ENCODE measurements around the gene HYAL2. TPM values are rescaled to one million over a fixed set of nuclear protein-coding genes. Genes with fewer than 3 reads are reported as not detected.

Gene HYAL2
- total RNA-seq, 1 experiment from 2014 or later: 12.6 TPM

DNA sequence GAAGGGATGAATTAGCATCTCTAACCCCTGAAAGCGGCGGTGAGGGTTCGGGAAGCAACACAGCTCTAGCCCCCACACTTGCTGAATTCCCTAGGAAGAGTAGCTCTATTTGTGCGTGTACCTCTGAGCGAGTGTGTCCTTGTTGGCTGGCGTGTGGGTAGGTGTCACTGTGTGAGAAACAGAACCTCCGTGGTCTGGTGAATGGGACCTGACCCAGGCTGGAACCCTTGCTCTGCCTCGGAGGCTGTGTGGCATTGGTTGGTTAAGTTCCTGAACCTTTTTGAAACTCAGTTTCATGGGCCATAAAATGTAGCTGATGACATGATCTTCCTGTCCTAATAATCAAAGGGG lies 37.2 kb upstream of the HYAL2 start:
- peaks cover 13% of the 10 kb centered on the region for H3K4me1 Mint-ChIP-seq (ENCODE audit: insufficient read depth, unreplicated experiment)

DNA sequence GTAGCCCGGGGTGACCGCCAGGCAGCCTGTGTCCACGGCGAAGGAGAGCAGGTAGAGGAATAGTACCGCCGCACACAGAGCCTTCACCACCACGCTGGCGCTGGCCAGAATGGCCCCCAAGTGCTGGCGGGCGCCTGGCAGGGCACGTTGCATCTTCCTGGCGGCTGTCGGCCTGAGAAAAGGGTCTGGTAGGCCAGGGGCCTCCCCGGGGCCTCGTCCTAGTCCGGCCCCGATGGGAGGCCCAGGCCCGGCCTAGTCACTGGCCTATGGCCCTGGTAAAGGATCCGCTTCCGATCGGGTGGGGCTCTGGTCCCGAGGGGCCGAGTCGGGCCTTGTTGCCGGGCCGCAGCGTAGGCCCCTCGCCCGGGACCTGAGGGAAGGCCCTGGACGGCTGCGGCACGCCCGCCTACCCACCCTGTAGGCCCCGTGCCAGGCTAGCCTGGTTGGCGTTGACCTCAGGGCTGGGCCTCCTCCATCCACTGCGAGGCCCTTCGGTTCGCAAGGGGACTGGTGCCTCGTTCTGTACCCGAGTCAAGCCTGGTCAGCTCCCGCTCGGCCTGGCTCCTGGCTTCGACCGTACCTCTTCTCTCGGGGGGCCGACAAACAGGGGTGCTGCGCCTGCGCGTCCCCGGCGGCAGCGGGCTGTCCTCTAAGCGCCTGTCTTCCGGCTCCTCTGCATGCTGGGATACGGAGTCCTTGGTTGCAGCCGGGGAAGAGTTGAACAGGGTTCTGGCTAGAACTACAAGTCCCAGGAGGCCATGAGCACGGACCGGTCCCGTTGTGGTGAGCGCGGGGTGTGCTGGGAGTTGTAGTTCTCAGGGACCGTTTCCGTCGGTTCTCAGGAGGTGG lies 36.6 kb upstream of the HYAL2 start, which contains the start of gene TMEM115:
TMEM115 (minus strand) TSS at position 611 of the 849 bp plus-strand sequence; CDS start at position 153, 458 bp downstream.
- peak within 1 kb of the TSS; percentile 96 for H3K27ac Mint-ChIP-seq (ENCODE audit: low read depth, unreplicated experiment)
- intact Hi-C loops (cut with micrococcal nuclease): no loop called here
- H3K4me1 Mint-ChIP-seq (ENCODE audit: insufficient read depth, unreplicated experiment): peaks cover 13% of the 10 kb centered on the region
- TF ChIP-seq, protein P1, sequence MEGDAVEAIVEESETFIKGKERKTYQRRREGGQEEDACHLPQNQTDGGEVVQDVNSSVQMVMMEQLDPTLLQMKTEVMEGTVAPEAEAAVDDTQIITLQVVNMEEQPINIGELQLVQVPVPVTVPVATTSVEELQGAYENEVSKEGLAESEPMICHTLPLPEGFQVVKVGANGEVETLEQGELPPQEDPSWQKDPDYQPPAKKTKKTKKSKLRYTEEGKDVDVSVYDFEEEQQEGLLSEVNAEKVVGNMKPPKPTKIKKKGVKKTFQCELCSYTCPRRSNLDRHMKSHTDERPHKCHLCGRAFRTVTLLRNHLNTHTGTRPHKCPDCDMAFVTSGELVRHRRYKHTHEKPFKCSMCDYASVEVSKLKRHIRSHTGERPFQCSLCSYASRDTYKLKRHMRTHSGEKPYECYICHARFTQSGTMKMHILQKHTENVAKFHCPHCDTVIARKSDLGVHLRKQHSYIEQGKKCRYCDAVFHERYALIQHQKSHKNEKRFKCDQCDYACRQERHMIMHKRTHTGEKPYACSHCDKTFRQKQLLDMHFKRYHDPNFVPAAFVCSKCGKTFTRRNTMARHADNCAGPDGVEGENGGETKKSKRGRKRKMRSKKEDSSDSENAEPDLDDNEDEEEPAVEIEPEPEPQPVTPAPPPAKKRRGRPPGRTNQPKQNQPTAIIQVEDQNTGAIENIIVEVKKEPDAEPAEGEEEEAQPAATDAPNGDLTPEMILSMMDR (IDR thresholded peaks at IDR 0.05; ENCODE audit: unreplicated experiment): no peak
- no peaks in the 10 kb centered on the region for H3K27me3 Mint-ChIP-seq (ENCODE audit: insufficient read depth, unreplicated experiment)
- no peaks in the 10 kb centered on the region for H3K9me3 Mint-ChIP-seq (ENCODE audit: unreplicated experiment)
- POLR2A ChIA-PET: interaction anchor here (0.6 to 4.0 kb wide), 6 partner anchors 8 to 924 kb away, joined by 3 to 31 read pairs (median 5); partner anchors contain the start of genes CYB561D2, HEMK1 and NPRL2
- H3K36me3 Mint-ChIP-seq (ENCODE audit: insufficient read depth, unreplicated experiment): peaks cover 15% of the 10 kb centered on the region
- H3K4me3 Mint-ChIP-seq (ENCODE audit: unreplicated experiment): peak within 1 kb of the TSS; percentile 85
- DNase-seq (ENCODE audit: unreplicated experiment): peak; percentile 98
- TSS peak; percentile 54 for BruUV-seq (replicated peaks)
- CTCF ChIA-PET: interaction anchor here (0.6 kb wide), 1 partner anchor 12 kb away, joined by 3 read pairs; no protein-coding TSS in a partner anchor

More for the DNA sequence above, 37.2 kb upstream of the HYAL2 start:
- peak overlapping the region; percentile 96 for H3K27ac Mint-ChIP-seq (ENCODE audit: low read depth, unreplicated experiment)
- ChIA-PET POLR2A (interaction anchor here (0.6 to 4.0 kb wide), 5 partner anchors 9 to 209 kb away, joined by 3 to 31 read pairs (median 6); partner anchors contain the start of genes CYB561D2, HEMK1 and NPRL2), CTCF (interaction anchor here (0.6 kb wide), 2 partner anchors 12 to 60 kb away, joined by 3 read pairs; no protein-coding TSS in a partner anchor)
- H3K27me3 Mint-ChIP-seq (ENCODE audit: insufficient read depth, unreplicated experiment): no peaks in the 10 kb centered on the region
- H3K36me3 Mint-ChIP-seq (ENCODE audit: insufficient read depth, unreplicated experiment): peaks cover 9% of the 10 kb centered on the region
- no peaks in the 10 kb centered on the region for H3K9me3 Mint-ChIP-seq (ENCODE audit: unreplicated experiment)
- no peak for DNase-seq (ENCODE audit: unreplicated experiment)
- intact Hi-C loops (cut with micrococcal nuclease): no loop called here
- no TSS peak for BruUV-seq (replicated peaks)
- TF ChIP-seq, protein P1 (IDR thresholded peaks at IDR 0.05; ENCODE audit: unreplicated experiment): no peak
- peak overlapping the region; percentile 85 for H3K4me3 Mint-ChIP-seq (ENCODE audit: unreplicated experiment)

DNA sequence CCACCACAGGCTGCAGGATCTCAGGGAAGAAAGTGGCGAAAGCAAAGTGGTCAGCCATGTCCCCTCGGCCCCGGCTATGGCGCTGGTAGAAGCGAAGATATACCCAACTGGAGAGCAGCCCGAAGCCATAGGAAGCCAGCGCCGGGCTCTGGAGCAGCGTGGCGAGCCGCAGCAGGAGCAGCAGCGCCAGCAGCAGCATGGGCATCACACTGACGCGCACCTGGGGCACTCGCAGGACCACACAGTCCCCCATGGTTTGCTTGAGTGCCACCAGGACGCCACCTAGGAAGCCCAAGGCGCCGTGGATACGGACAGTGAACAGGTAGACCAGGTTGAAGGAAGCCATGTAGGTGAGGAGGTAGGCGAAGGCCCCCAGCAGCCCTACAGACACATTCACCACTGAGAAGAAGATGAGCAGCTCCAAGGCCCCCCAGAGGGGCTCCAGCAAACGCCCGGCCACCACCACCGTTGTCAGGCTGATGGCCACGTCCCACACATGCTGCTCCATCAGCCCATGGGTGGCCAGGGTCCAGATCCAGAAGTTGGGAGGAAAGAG lies 35.9 kb upstream of the HYAL2 start:
- BruUV-seq (replicated peaks): no TSS peak
- H3K4me1 Mint-ChIP-seq (ENCODE audit: insufficient read depth, unreplicated experiment): peaks cover 13% of the 10 kb centered on the region
- H3K9me3 Mint-ChIP-seq (ENCODE audit: unreplicated experiment): no peaks in the 10 kb centered on the region
- H3K27ac Mint-ChIP-seq (ENCODE audit: low read depth, unreplicated experiment): peak overlapping the region; percentile 96
- H3K36me3 Mint-ChIP-seq (ENCODE audit: insufficient read depth, unreplicated experiment): peaks cover 22% of the 10 kb centered on the region
- POLR2A ChIA-PET: interaction anchor here (0.7 to 4.0 kb wide), 5 partner anchors 8 to 925 kb away, joined by 3 to 31 read pairs (median 4); partner anchors contain the start of genes CYB561D2, IFRD2 and NPRL2
- TF ChIP-seq, protein P1 (IDR thresholded peaks at IDR 0.05; ENCODE audit: unreplicated experiment): no peak
- intact Hi-C loops (cut with micrococcal nuclease): no loop called here
- H3K4me3 Mint-ChIP-seq (ENCODE audit: unreplicated experiment): peak overlapping the region; percentile 85
- H3K27me3 Mint-ChIP-seq (ENCODE audit: insufficient read depth, unreplicated experiment): no peaks in the 10 kb centered on the region
- CTCF ChIA-PET: no interaction called here
- DNase-seq (ENCODE audit: unreplicated experiment): no peak

DNA sequence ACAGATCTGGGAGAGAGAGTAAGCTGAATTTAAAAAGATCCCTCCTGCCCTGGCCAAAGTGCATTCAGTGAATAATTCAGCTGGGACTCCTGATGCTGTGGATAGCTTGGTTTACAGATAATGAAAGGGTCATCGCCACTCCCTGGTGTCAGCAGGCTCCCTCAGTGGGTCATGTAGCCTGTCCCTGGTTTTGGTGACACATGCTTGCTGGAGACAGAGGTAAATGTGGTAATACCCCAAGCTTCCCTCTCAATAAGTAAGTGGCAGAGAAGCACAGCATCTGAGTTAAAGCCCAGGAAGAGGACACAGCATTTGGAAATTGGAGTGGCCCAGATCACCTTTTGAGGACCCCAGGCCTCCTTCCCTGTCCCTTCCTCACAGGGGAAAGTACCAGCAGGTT lies 34.9 kb upstream of the HYAL2 start:
- BruUV-seq (replicated peaks): no TSS peak
- POLR2A ChIA-PET: interaction anchor here (0.7 to 1.8 kb wide), 5 partner anchors 10 to 1414 kb away, joined by 4 to 14 read pairs (median 4); partner anchors contain the start of genes IFRD2 and ZMYND10
- DNase-seq (ENCODE audit: unreplicated experiment): no peak
- intact Hi-C loops (cut with micrococcal nuclease): no loop called here
- TF ChIP-seq, protein P1 (IDR thresholded peaks at IDR 0.05; ENCODE audit: unreplicated experiment): no peak
- CTCF ChIA-PET: interaction anchor here (0.7 to 2.6 kb wide), 5 partner anchors 10 to 258 kb away, joined by 3 to 24 read pairs (median 5); no protein-coding TSS in a partner anchor
- Mint-ChIP-seq H3K27me3 (ENCODE audit: insufficient read depth, unreplicated experiment) (no peaks in the 10 kb centered on the region), H3K4me3 (ENCODE audit: unreplicated experiment) (peak overlapping the region; percentile 85), H3K9me3 (ENCODE audit: unreplicated experiment) (no peaks in the 10 kb centered on the region), H3K27ac (ENCODE audit: low read depth, unreplicated experiment) (peak overlapping the region; percentile 96), H3K4me1 (ENCODE audit: insufficient read depth, unreplicated experiment) (peaks cover 13% of the 10 kb centered on the region), H3K36me3 (ENCODE audit: insufficient read depth, unreplicated experiment) (peaks cover 29% of the 10 kb centered on the region)
